Stimulated activated CD4-positive, alpha-beta T cell treated with anti-CD3 and anti-CD28 coated beads, Interleukin-2, amount 100 ng/mL, for 48 hours (primary cell): ENCODE results near the gene CHP1.
"Not testable (repeated sequence)": the region's sequence is repeated elsewhere in the genome, so short reads cannot be mapped to it uniquely, and the experiment has no call there.

ENCODE experiments used
- DNase-seq, 2 donors: peaks; one replicate each; pipeline ENCODE4 v3.0.0-alpha.2; 2020

Gene CHP1

GRCh38 chr15:41230650-41231421 lies at the start of gene CHP1, which contains the start of gene EXD1:
Gene CHP1 (plus strand): TSS chr15:41231268. CDS start chr15:41231383, 115 bp downstream.
Gene EXD1 (minus strand): TSS chr15:41230757. CDS start chr15:41226575, 4,182 bp downstream.
- DNase-seq: peak; percentile 95

- no peak for DNase-seq
Measured at GRCh38 chr15:41182266-41182665, 48.8 kb upstream of the CHP1 start.

GRCh38 chr15:41183581-41183980 lies 47.5 kb upstream of the CHP1 start:
- no peak for DNase-seq

GRCh38 chr15:41194444-41194843 lies 36.6 kb upstream of the CHP1 start:
- no peak for DNase-seq

- no peak for DNase-seq
Measured at GRCh38 chr15:41199470-41199869, 31.6 kb upstream of the CHP1 start.

- DNase-seq: no peak
Measured at GRCh38 chr15:41203395-41203794, 27.7 kb upstream of the CHP1 start.

- DNase-seq: no peak
Measured at GRCh38 chr15:41205315-41205714, 25.8 kb upstream of the CHP1 start.

- no peak for DNase-seq
Measured at GRCh38 chr15:41207687-41208448, 23.2 kb upstream of the CHP1 start.

- no peak for DNase-seq
Measured at GRCh38 chr15:41215708-41216107, 15.4 kb upstream of the CHP1 start.

- no peak for DNase-seq
Measured at GRCh38 chr15:41218851-41219250, 12.2 kb upstream of the CHP1 start.

- DNase-seq: no peak
Measured at GRCh38 chr15:41219381-41219780, 11.7 kb upstream of the CHP1 start.

GRCh38 chr15:41230345-41230649 lies 771 bp upstream of the CHP1 start:
- DNase-seq: no peak

GRCh38 chr15:41231422-41232226 lies 556 bp downstream of the CHP1 start:
- DNase-seq: no peak

GRCh38 chr15:41233367-41233771 lies 2.3 kb downstream of the CHP1 start:
- no peak for DNase-seq

GRCh38 chr15:41235228-41235627 lies 4.2 kb downstream of the CHP1 start:
- DNase-seq: not testable (repeated sequence)

- no peak for DNase-seq
Measured at GRCh38 chr15:41235929-41236328, 4.9 kb downstream of the CHP1 start.

GRCh38 chr15:41238100-41238499 lies 7.0 kb downstream of the CHP1 start:
- DNase-seq: no peak

- no peak for DNase-seq
Measured at GRCh38 chr15:41241221-41241964, 10.3 kb downstream of the CHP1 start.

- DNase-seq: not testable (repeated sequence)
Measured at GRCh38 chr15:41250745-41251144, 19.7 kb downstream of the CHP1 start.

- DNase-seq: no peak
Measured at GRCh38 chr15:41251411-41251810, 20.3 kb downstream of the CHP1 start.

GRCh38 chr15:41254560-41254959 lies 23.5 kb downstream of the CHP1 start:
- no peak for DNase-seq

GRCh38 chr15:41256103-41256502 lies 25.0 kb downstream of the CHP1 start:
- no peak for DNase-seq

GRCh38 chr15:41256577-41257038 lies 25.5 kb downstream of the CHP1 start:
- no peak for DNase-seq
